ENCODE data around the gene WDR45. TPM values are rescaled to one million over a fixed set of nuclear protein-coding genes. Genes with fewer than 3 reads are reported as not detected.
"Not testable (repeated sequence)": the region's sequence is repeated elsewhere in the genome, so short reads cannot be mapped to it uniquely, and the experiment has no call there.

Gene WDR45
- 37.8 and 39.0 TPM in 2 replicates for total RNA-seq (2012; rRNA removed)

DNA sequence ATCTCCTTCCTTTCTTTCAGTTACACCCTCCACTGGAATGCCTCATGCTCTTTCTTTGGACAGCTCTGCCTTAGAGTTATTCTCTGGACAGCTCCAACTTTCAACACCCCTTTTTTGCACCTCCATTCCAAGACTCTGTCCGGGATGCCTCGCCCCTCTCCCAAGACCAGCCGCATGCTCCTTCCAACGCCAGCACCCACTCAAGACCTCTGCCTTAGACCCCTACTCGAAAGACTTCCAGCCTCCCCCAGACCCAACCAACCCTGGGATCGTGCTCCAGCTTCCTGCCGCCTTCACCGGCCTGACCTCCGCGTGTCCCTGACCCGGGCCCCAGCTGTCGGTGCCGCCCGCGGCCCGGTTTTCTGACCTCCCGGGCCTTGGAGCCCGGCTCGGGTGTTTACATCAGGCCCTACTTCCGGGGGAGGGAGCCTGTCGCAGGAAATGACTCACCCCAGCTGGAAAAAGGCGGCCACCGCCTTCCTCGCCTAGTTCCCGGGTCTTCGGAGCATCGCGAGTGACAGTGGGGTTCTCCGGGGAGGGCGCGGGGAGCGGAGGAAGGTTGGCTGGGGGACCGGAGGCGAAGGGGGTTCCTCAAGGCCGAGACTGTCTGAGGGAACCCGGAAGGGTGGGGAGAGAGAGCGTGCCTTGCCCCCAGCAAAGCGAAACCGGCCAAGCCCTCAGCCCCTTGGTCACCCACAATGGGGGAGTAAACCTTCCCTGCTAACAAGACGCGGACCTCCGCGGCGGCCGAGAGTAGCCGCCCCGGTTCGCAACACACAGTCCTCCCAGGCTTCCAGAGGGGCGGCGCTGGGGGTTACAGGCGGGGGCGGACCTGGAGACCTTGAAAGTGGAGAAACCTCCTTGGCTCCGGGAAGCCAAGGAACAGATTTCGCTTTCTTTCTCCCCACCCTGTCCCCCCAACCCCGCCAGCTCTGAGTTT lies at the start of gene WDR45:
Gene WDR45, minus strand, starts transcription at position 399 of the 940 bp plus-strand sequence. CDS start 1,792 bp downstream, outside the sequence.
- peak within 1 kb of the TSS; percentile 78 for H3K4me2 ChIP-seq (ENCODE audit: low read length)
- H3K9ac ChIP-seq (ENCODE audit: low read depth, low read length): peak within 1 kb of the TSS; percentile 95
- H3K4me3 ChIP-seq (ENCODE audit: low read length): peak within 1 kb of the TSS; percentile 89
- H3K9me3 ChIP-seq (replicated peaks; ENCODE audit: low read length): no peaks in the 10 kb centered on the region
- H3K4me1 ChIP-seq (ENCODE audit: control insufficient read depth, insufficient read depth, low read length): peaks cover 7% of the 10 kb centered on the region
- H3K27me3 ChIP-seq (ENCODE audit: control insufficient read depth, insufficient read depth, low read length): no peaks in the 10 kb centered on the region
- H3K36me3 ChIP-seq (ENCODE audit: insufficient read depth, low read length): peaks cover 5% of the 10 kb centered on the region

DNA sequence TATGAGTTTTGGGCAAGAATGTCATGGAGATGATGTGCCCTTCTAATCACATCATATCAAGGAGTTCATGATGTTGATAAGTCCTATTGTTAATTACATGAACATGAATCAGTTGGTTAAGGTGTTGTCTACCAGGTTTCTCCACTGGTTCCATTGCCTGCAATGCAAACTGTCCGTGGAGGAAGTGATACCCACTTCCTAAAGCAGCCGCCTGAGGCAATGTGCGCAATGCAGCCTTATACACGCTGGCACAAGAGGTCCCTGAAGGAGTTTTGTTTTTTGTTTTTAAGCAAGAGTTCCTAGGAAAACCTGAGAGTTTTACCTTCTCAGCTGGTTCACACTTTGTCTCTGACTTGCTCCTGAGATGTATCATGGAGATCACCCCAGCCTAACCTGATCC lies 49.7 kb upstream of the WDR45 start:
- no peaks in the 10 kb centered on the region for H3K36me3 ChIP-seq (ENCODE audit: insufficient read depth, low read length)
- H3K9me3 ChIP-seq (replicated peaks; ENCODE audit: low read length): no peaks in the 10 kb centered on the region
- H3K4me3 ChIP-seq (ENCODE audit: low read length): no peak overlapping the region
- H3K27me3 ChIP-seq (ENCODE audit: control insufficient read depth, insufficient read depth, low read length): no peaks in the 10 kb centered on the region
- no peak overlapping the region for H3K4me2 ChIP-seq (ENCODE audit: low read length)
- H3K9ac ChIP-seq (ENCODE audit: low read depth, low read length): no peak overlapping the region
- H3K4me1 ChIP-seq (ENCODE audit: control insufficient read depth, insufficient read depth, low read length): no peaks in the 10 kb centered on the region

DNA sequence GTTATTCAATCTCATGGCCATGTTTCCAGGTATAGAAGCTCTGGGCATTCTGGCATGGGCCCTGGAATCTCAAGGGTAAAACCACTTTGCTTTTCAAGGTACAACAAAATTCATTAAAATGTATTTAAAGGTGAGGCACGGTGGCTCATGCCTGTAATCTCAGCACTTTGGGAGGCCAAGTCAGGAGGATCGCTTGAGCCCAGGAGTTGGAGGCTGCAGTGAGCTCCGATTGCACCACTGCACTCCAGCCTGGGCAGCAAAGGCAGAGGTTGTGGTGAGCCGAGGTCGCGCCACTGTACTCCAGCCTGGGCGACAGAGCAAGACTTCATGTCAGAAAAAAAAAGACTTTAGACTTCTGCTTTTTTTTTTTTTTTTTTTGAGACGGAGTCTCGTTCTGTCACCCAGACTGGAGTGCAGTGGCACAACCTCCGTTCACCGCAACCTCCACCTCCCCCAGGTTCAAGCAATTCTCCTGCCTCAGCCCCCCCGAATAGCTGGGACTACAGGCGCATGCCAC lies 48.1 kb upstream of the WDR45 start:
- H3K36me3 ChIP-seq (ENCODE audit: insufficient read depth, low read length); H3K9ac ChIP-seq (ENCODE audit: low read depth, low read length); H3K27me3 ChIP-seq (ENCODE audit: control insufficient read depth, insufficient read depth, low read length); H3K4me3 ChIP-seq (ENCODE audit: low read length); H3K9me3 ChIP-seq (replicated peaks; ENCODE audit: low read length); H3K4me1 ChIP-seq (ENCODE audit: control insufficient read depth, insufficient read depth, low read length); H3K4me2 ChIP-seq (ENCODE audit: low read length): not testable (repeated sequence)

DNA sequence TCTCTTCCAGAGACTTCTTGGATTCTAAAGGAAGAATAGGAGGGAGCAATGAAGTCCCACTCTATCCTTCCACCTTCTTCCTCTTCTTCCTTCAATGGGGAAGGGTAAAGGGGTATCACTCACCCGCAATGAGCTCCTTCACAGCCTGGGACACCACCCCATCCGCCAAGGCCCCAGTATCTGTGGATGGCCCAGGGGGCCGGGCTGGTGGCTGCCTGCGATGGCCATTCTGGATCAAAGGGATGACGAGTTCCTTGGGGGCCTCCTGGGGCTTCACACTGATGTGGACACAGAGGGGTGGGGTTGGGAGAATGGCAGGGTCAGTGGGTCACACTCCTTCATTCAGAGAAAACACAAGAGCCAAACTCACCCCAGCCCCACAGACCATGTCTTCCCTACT lies 42.8 kb upstream of the WDR45 start:
- Histone ChIP-seq H3K36me3 (ENCODE audit: insufficient read depth, low read length) (peaks cover 4% of the 10 kb centered on the region), H3K27me3 (ENCODE audit: control insufficient read depth, insufficient read depth, low read length) (no peaks in the 10 kb centered on the region), H3K4me3 (ENCODE audit: low read length) (peak overlapping the region; percentile 81), H3K4me2 (ENCODE audit: low read length) (peak overlapping the region; percentile 79), H3K9me3 (replicated peaks; ENCODE audit: low read length) (no peaks in the 10 kb centered on the region), H3K9ac (ENCODE audit: low read depth, low read length) (peak overlapping the region; percentile 93), H3K4me1 (ENCODE audit: control insufficient read depth, insufficient read depth, low read length) (no peaks in the 10 kb centered on the region)

DNA sequence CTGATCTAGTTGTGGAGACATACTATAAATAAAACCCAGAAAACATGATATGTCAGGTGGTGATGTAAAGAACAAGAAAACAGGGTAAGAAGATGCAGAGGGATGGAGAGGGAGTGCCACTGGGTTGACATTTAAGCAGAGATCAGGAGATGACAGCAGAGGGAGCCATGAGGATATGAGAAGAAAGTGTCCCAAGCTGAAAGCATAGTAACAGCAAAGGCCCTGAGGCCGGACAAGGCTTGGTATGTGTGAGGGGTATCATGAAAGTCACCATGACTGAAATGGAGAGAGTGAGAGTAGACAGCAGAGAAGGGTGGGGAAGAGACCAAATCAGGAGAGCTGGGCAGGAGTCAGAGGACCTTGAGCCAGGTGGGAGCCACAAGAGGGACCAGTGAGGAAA lies 40.4 kb upstream of the WDR45 start:
- Histone ChIP-seq H3K9ac (ENCODE audit: low read depth, low read length) (no peak overlapping the region), H3K4me3 (ENCODE audit: low read length) (no peak overlapping the region), H3K36me3 (ENCODE audit: insufficient read depth, low read length) (peaks cover 21% of the 10 kb centered on the region), H3K4me1 (ENCODE audit: control insufficient read depth, insufficient read depth, low read length) (no peaks in the 10 kb centered on the region), H3K4me2 (ENCODE audit: low read length) (no peak overlapping the region), H3K9me3 (replicated peaks; ENCODE audit: low read length) (no peaks in the 10 kb centered on the region), H3K27me3 (ENCODE audit: control insufficient read depth, insufficient read depth, low read length) (no peaks in the 10 kb centered on the region)

DNA sequence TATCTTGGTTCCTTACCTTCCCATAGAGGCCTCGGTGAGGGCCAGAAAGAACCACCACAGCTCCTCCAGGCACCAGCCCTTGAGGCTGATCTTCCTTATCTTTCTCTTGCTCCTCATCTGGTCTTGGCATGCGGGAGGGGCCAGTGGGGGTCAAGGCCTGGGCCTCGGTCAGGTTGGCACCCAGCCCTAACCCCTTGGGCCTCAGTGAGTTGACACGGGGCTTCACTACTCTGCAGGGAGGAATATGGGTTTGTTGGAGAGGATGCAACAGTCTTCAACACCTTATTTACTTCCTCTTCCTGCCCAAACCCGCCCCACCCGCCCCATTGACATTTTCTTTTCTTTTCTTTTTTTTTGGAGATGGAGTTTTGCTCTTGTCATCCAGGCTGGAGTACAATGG lies 37.9 kb upstream of the WDR45 start:
- Histone ChIP-seq H3K27me3 (ENCODE audit: control insufficient read depth, insufficient read depth, low read length) (no peaks in the 10 kb centered on the region), H3K36me3 (ENCODE audit: insufficient read depth, low read length) (peaks cover 31% of the 10 kb centered on the region), H3K4me3 (ENCODE audit: low read length) (no peak overlapping the region)

DNA sequence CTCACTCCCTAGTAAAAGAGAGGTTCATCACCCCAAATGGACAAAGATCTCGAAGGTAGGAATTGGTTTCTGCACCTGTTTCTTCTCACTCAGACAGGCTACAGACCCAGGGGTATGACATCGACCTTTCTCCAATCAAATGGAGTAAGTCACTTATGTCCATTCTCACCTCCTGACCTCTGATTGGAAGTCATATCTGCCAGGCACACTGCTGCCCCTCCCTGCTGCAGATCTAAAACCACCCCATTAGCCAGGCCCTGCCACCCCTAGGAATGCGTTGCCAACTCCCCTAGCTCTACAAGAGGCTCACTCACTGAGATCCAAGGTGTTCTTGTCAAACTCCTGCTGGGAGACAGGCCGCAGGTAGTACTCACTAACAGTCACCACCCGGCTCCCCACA lies 37.0 kb upstream of the WDR45 start:
- H3K4me2 ChIP-seq (ENCODE audit: low read length): no peak overlapping the region
- no peak overlapping the region for H3K9ac ChIP-seq (ENCODE audit: low read depth, low read length)
- H3K4me3 ChIP-seq (ENCODE audit: low read length): no peak overlapping the region
- H3K4me1 ChIP-seq (ENCODE audit: control insufficient read depth, insufficient read depth, low read length): no peaks in the 10 kb centered on the region
- H3K36me3 ChIP-seq (ENCODE audit: insufficient read depth, low read length): peaks cover 39% of the 10 kb centered on the region
- no peaks in the 10 kb centered on the region for H3K9me3 ChIP-seq (replicated peaks; ENCODE audit: low read length)
- H3K27me3 ChIP-seq (ENCODE audit: control insufficient read depth, insufficient read depth, low read length): no peaks in the 10 kb centered on the region

More for the DNA sequence above, 37.9 kb upstream of the WDR45 start:
- Histone ChIP-seq H3K9ac (ENCODE audit: low read depth, low read length) (no peak overlapping the region), H3K9me3 (replicated peaks; ENCODE audit: low read length) (no peaks in the 10 kb centered on the region), H3K4me1 (ENCODE audit: control insufficient read depth, insufficient read depth, low read length) (no peaks in the 10 kb centered on the region), H3K4me2 (ENCODE audit: low read length) (no peak overlapping the region)

DNA sequence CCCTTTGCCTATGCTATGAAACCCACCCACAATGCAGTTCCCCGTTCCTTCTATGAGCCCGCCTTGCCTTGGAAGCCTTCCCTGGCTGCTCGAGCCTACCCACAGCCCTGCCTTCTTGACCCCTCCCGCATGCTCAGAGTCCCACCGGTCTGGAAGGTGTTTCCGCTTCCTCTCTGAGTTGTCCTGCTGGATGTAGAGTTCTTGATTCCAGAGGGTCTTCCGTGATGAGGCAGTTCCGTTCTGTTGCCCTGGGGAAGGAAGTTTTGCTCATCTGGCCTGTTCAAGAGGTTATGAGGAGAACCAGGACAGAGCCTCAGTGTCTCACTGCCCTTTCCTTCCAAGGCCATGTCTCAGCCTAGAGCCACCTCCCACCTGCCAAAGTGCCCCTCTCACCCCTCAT lies 36.4 kb upstream of the WDR45 start:
- H3K9me3 ChIP-seq (replicated peaks; ENCODE audit: low read length): no peaks in the 10 kb centered on the region
- H3K36me3 ChIP-seq (ENCODE audit: insufficient read depth, low read length): peaks cover 39% of the 10 kb centered on the region
- no peaks in the 10 kb centered on the region for H3K4me1 ChIP-seq (ENCODE audit: control insufficient read depth, insufficient read depth, low read length)
- H3K27me3 ChIP-seq (ENCODE audit: control insufficient read depth, insufficient read depth, low read length): no peaks in the 10 kb centered on the region
- H3K9ac ChIP-seq (ENCODE audit: low read depth, low read length): no peak overlapping the region
- no peak overlapping the region for H3K4me3 ChIP-seq (ENCODE audit: low read length)
- H3K4me2 ChIP-seq (ENCODE audit: low read length): no peak overlapping the region

DNA sequence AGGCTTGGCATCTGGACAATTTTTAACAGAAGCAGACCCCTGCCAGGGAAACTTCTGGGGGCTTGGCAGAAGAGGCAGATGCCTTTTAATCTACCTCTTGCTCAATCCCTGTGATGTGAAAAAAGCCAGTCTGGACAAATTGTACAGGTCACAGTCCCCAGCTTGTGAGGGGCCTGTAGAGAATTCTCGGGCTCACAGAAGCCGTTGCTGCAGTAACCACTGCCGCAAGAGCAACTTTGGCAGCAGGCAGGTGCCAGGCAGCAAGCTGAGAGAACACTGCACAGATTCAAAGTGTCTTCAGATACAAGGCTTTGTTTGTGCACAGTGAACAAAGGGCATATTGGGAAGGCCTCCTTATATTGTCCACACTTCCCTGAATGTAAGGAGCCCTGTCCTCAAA lies 32.1 kb upstream of the WDR45 start:
- H3K36me3 ChIP-seq (ENCODE audit: insufficient read depth, low read length): peaks cover 37% of the 10 kb centered on the region
- no peaks in the 10 kb centered on the region for H3K27me3 ChIP-seq (ENCODE audit: control insufficient read depth, insufficient read depth, low read length)

DNA sequence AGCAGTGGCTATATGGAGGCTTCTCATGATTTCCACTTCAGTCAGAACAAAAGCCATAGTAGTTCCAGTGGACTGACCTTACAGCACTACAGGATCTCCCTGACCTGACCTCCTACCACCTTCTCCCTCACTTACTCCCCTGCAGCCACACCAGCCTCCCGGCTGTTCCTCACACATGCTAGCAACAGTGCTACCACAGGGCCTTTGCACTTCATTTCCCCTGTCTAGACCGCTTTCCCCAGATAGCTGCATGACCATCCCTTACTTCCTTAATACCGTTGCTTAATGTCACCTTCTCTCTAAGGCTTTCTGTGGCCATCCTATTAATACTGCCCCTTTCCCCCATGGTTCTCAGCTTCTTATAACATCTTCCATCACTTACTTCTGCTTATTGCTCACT lies 30.7 kb upstream of the WDR45 start:
- Histone ChIP-seq H3K36me3 (ENCODE audit: insufficient read depth, low read length) (peaks cover 24% of the 10 kb centered on the region), H3K4me2 (ENCODE audit: low read length) (no peak overlapping the region), H3K4me3 (ENCODE audit: low read length) (no peak overlapping the region), H3K27me3 (ENCODE audit: control insufficient read depth, insufficient read depth, low read length) (no peaks in the 10 kb centered on the region), H3K9me3 (replicated peaks; ENCODE audit: low read length) (no peaks in the 10 kb centered on the region), H3K4me1 (ENCODE audit: control insufficient read depth, insufficient read depth, low read length) (no peaks in the 10 kb centered on the region), H3K9ac (ENCODE audit: low read depth, low read length) (no peak overlapping the region)

More for the DNA sequence above, 32.1 kb upstream of the WDR45 start:
- H3K4me1 ChIP-seq (ENCODE audit: control insufficient read depth, insufficient read depth, low read length): no peaks in the 10 kb centered on the region
- H3K4me3 ChIP-seq (ENCODE audit: low read length): no peak overlapping the region
- no peaks in the 10 kb centered on the region for H3K9me3 ChIP-seq (replicated peaks; ENCODE audit: low read length)
- no peak overlapping the region for H3K4me2 ChIP-seq (ENCODE audit: low read length)
- no peak overlapping the region for H3K9ac ChIP-seq (ENCODE audit: low read depth, low read length)

DNA sequence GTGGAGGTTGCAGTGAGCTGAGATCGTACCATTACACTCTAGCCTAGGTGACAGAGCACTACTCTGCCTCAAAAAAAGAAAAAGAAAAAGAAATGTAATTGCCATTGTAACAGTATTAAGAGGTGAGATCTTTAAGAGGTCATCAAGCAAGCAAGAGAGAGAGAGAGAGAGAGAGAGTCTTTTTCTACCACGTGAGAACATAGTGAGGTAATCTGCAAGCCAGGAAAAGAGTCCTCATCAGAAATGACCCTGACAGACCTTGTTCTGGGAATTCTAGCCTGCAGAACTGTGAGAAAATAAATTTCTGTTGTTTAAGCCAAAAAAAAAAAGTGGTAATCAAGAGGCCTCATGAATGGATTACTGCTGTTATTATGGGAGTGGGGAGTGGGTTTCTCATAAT lies 29.0 kb upstream of the WDR45 start:
- Histone ChIP-seq H3K36me3 (ENCODE audit: insufficient read depth, low read length) (peaks cover 21% of the 10 kb centered on the region), H3K4me2 (ENCODE audit: low read length) (no peak overlapping the region), H3K9me3 (replicated peaks; ENCODE audit: low read length) (no peaks in the 10 kb centered on the region), H3K9ac (ENCODE audit: low read depth, low read length) (no peak overlapping the region), H3K27me3 (ENCODE audit: control insufficient read depth, insufficient read depth, low read length) (no peaks in the 10 kb centered on the region), H3K4me1 (ENCODE audit: control insufficient read depth, insufficient read depth, low read length) (no peaks in the 10 kb centered on the region), H3K4me3 (ENCODE audit: low read length) (no peak overlapping the region)

DNA sequence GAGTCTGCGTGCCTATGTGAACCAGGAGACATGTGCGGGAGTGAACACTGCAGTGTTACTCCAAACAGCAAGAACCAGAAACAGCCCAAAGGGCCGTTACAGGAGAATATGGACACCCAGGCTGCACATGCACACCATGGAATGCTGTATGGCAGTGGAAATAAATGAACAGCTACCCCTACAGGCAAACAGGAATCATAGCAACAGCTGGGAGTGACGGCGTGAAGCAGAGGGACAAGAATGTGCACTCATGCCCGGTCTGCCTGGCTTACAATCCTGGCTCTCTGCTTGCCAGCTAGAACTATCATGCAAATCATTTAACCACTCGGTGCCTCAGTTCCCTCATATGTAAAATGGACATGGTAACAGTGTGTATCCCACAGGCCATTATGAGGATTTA lies 27.2 kb upstream of the WDR45 start:
- H3K9ac ChIP-seq (ENCODE audit: low read depth, low read length): no peak overlapping the region
- no peaks in the 10 kb centered on the region for H3K27me3 ChIP-seq (ENCODE audit: control insufficient read depth, insufficient read depth, low read length)
- H3K4me1 ChIP-seq (ENCODE audit: control insufficient read depth, insufficient read depth, low read length): no peaks in the 10 kb centered on the region
- H3K4me2 ChIP-seq (ENCODE audit: low read length): no peak overlapping the region
- peaks cover 7% of the 10 kb centered on the region for H3K36me3 ChIP-seq (ENCODE audit: insufficient read depth, low read length)
- no peak overlapping the region for H3K4me3 ChIP-seq (ENCODE audit: low read length)
- H3K9me3 ChIP-seq (replicated peaks; ENCODE audit: low read length): no peaks in the 10 kb centered on the region

All from skeletal muscle satellite cell (primary cell).